Activated naive CD4-positive, alpha-beta T cell treated with anti-CD3 and anti-CD28 coated beads, Interleukin-2, amount 50 U/mL, for 72 hours (primary cell): ENCODE measurements around the gene NKX1-1. TPM values are rescaled to one million over a fixed set of nuclear protein-coding genes. Genes with fewer than 3 reads are reported as not detected.
A peak's percentile ranks its signal among the peaks of the same experiment; 100 is the strongest.
"Not testable (repeated sequence)": the region's sequence is repeated elsewhere in the genome, so short reads cannot be mapped to it uniquely, and the experiment has no call there.

ENCODE experiments used
- ATAC-seq, 2 donors: fragments of 150-1000 bp; cut with Tn5 transposase; 2 replicates each; pipeline ENCODE4 v1.10.0; 2021; ENCODE audit warnings: mild to moderate bottlenecking in 2 of 2, moderate library complexity in 2 of 2
- DNase-seq, 2 donors: peaks; one replicate each; pipeline ENCODE4 v3.0.0; 2021 to 2022; ENCODE audit warnings: low spot score in 2 of 2
- H3K27ac Mint-ChIP-seq, 2 donors: one replicate each; pipeline ENCODE4 v1.8.0; 2022; ENCODE audit warnings: mild to moderate bottlenecking in 2 of 2, mixed read lengths in 2 of 2
- H3K36me3 Mint-ChIP-seq, 2 donors: one replicate each; pipeline ENCODE4 v1.8.0; 2022; ENCODE audit warnings: mixed read lengths in 2 of 2
- H3K9me3 Mint-ChIP-seq, 2 donors: one replicate each; pipeline ENCODE4 v1.8.0; 2022; ENCODE audit warnings: mixed read lengths in 2 of 2
- total RNA-seq, 2 donors: library from RNA; stranded (reverse); gene quantifications; one replicate each; pipeline ENCODE4 v1.2.3, GENCODE V29; 2022

NKX1-1 gene
- total RNA-seq, 2 donors from 2014 or later: not detected

GRCh38 chr4:1373892-1374705 is 32.1 kb downstream of the NKX1-1 start:
- H3K27ac Mint-ChIP-seq: peak overlapping the region in 1 of 2 donors; percentile 27
- DNase-seq (no peak), ATAC-seq (no peak)

DNA sequence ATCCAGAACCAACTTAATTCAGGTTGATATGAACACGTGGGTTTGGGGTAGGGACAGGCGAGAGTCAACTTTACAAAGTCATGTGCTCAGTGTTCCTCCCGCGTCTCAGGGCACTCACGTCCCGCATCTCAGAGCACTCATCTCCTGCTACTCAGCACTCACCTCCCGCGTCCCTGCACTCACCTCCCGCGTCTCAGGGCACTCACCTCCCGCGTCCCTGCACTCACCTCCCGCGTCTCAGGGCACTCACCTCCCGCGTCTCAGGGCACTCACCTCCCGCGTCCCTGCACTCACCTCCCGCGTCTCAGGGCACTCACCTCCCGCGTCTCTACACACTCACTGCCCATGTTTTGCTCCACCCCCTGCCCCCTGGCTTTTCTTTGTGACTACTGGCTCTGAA is 33.7 kb downstream of the NKX1-1 start:
- ATAC-seq, DNase-seq, H3K9me3 Mint-ChIP-seq, H3K27ac Mint-ChIP-seq, H3K36me3 Mint-ChIP-seq: not testable (repeated sequence)

More at GRCh38 chr4:1373892-1374705, 32.1 kb downstream of the NKX1-1 start:
- Mint-ChIP-seq H3K36me3 (peaks cover 0 to 9% of the 10 kb centered on the region in 2 donors), H3K9me3 (no peaks in the 10 kb centered on the region)

DNA sequence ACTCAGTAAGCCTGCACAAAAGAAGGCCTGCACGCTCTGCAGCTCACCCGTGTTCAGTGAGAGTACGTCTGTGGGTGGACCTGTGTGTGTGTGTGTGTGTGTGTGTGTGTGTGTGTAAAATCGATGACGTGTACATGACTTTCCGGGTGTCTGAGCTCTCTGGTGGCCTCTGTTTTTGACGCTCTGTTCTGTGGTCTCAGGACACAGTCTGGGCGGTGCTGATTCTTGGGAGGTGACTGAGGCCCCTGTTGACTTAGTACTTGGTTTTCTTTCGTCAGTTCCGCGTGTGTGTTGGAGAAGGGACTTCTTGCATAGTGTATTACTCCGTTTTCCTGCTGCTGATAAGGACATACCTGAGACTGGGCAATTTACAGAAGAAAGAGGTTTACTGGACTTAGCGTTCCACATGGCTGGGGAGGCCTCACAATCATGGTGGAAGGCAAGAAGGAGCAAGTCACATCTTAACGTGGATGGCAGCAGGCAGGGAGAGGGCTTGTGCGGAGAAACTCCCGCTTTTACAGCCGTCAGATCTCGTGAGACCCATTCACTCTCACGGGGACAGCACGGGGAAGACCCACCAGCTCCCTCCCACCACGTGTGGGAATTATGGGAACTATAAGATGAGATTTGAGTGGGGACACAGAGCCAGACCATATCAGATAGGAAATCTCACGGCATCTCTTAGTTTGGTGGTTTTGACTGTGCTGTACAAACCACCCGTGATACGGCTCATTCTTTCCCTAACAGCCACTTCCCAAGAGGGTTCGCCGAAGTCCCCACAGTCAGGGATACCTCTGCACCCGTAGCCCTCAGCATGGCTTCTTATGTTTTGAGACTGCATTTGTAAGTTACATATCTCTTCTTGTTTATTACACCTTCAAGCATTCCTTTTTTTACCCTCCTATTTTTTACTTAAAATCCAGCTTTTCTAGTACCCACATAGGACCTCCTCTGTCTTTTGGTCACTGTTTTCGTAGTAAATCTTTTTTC is 34.8 kb downstream of the NKX1-1 start:
- Mint-ChIP-seq H3K36me3 (peaks cover 0 to 9% of the 10 kb centered on the region in 2 donors), H3K27ac (no peak overlapping the region), H3K9me3 (no peaks in the 10 kb centered on the region)
- DNase-seq (no peak), ATAC-seq (no peak)

GRCh38 chr4:1370321-1371124 is 35.7 kb downstream of the NKX1-1 start:
- DNase-seq: peak in 1 of 2 donors; percentile 40
- Mint-ChIP-seq H3K36me3 (peaks cover 0 to 9% of the 10 kb centered on the region in 2 donors), H3K9me3 (no peaks in the 10 kb centered on the region), H3K27ac (no peak overlapping the region)
- no peak for ATAC-seq

DNA sequence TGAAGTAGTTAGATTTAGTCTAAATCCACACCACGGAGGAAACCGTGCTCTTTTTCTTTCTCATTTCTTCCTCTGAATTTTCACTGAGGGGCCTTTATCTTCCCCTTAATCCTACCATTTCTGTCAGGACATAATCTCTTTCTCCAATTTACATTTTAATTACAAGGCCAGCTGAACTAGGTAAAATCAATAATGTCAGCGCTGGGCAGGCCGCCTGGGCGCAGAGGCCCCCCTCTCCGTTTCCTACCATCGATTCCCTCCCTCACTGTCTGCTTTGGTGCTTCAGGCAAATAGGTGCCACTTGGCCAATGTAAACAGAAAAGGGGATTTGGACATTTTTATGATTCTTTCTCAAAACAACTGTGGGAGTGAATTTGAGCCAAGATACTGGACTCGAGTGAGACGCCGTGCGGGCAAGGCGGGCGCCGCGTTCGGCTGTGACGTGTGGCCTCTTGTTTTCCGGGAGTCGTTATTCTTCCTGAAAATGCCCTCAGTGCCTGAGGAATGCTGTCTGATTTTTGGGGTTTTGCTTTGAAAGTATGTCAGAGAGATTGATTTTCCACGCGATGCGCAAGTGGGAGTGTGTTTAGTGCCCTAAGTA is 36.7 kb downstream of the NKX1-1 start:
- Mint-ChIP-seq H3K36me3 (peaks cover 0 to 9% of the 10 kb centered on the region in 2 donors), H3K27ac (peak overlapping the region in 1 of 2 donors; percentile 22), H3K9me3 (no peaks in the 10 kb centered on the region)
- ATAC-seq (no peak), DNase-seq (no peak)

- DNase-seq: peak in 1 of 2 donors; percentile 52
- no peak for ATAC-seq
- Mint-ChIP-seq H3K9me3 (no peaks in the 10 kb centered on the region), H3K27ac (no peak overlapping the region), H3K36me3 (peaks cover 0 to 9% of the 10 kb centered on the region in 2 donors)
These were observed 37.2 kb downstream of the NKX1-1 start for GRCh38 chr4:1369091-1369450.

DNA sequence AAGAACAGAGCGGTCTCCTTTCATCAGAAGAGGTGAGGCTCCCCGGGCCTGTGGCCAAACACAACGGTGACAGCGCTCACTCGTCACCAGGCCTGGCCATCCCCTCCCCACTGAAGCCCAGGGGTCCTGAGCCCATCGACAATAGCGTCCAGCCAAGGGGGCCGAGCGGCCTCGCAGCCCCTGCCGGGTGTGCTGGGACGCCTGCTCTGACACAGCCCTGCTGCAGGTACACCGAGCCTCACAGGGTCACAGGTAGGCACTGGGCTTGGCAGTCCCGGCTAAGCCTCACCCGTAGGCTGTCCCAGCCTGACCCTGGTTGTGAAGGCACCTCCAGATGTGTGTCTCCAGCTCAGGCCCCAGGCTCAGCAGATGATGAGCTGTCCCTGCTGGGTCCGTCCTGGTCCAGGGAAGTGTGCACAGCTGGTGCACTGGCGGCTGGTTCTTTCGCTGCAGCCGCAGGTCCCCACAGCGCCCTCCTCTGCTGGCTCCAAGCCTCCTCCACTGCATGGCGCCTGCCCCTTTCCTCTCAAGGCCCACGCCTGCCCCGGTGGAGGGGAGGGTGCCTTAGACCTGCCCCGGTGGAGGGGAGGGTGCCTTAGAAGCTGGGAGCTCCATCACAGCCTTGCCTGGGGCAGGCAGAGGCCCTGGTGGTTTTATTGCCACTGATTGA is 37.7 kb downstream of the NKX1-1 start:
- no peak overlapping the region for H3K27ac Mint-ChIP-seq
- H3K36me3 Mint-ChIP-seq: peaks cover 0 to 9% of the 10 kb centered on the region in 2 donors
- DNase-seq (peak in 1 of 2 donors; percentile 26), ATAC-seq (no peak)
- no peaks in the 10 kb centered on the region for H3K9me3 Mint-ChIP-seq

- ATAC-seq (no peak), DNase-seq (no peak)
- Mint-ChIP-seq H3K9me3 (no peaks in the 10 kb centered on the region), H3K27ac (no peak overlapping the region), H3K36me3 (peaks cover 0 to 7% of the 10 kb centered on the region in 2 donors)
These were observed 38.3 kb downstream of the NKX1-1 start for GRCh38 chr4:1367936-1368289.

GRCh38 chr4:1367230-1367935 is 38.9 kb downstream of the NKX1-1 start:
- H3K27ac Mint-ChIP-seq: no peak overlapping the region
- no peak for ATAC-seq

DNA sequence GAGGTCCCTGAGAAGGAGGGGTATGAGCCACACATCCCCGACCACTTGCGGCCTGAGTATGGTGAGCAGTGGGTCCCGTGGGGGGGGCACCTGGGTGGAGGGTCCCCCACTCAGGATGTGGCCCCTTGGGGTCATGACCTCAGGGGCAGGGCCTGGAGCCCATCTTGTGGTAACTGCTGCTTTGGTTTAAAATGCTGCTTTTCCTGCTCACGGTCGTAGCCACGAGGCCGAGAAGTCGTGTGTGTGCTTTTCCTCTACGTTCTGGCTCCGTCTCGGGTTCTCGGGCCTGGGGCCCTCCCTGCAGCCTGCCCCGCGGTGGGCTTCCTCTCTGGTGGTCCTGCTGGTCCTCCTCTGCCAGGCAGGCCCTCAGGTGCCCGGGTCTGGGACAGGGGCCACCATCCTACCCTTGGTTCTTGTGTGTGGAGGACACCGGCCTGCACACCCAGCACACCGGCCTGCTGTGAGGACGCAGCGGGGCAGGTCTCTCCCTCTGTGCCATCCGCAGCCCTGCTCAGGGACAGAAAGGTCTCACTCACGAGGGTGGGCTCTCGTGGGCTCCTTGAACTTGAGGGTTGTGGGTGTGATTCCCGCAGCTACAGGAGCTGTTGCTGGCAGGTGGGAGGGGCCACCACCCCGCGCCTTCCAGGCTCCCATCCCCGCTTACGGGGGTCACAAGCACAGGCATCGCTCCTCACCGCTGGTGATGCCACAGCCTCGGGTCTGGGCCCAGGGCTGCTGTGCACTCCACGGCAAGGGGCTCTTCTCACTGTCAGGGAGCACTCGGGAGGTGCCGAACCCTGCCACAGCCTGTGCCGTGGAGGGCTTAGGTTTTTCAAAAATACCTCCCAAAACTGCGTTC is 39.6 kb downstream of the NKX1-1 start:
- DNase-seq (no peak), ATAC-seq (no peak)
- H3K27ac Mint-ChIP-seq: no peak overlapping the region
- no peaks in the 10 kb centered on the region for H3K9me3 Mint-ChIP-seq
- no peaks in the 10 kb centered on the region for H3K36me3 Mint-ChIP-seq

More at GRCh38 chr4:1367230-1367935, 38.9 kb downstream of the NKX1-1 start:
- peaks cover 0 to 2% of the 10 kb centered on the region in 2 donors for H3K36me3 Mint-ChIP-seq
- no peak for DNase-seq
- no peaks in the 10 kb centered on the region for H3K9me3 Mint-ChIP-seq

DNA sequence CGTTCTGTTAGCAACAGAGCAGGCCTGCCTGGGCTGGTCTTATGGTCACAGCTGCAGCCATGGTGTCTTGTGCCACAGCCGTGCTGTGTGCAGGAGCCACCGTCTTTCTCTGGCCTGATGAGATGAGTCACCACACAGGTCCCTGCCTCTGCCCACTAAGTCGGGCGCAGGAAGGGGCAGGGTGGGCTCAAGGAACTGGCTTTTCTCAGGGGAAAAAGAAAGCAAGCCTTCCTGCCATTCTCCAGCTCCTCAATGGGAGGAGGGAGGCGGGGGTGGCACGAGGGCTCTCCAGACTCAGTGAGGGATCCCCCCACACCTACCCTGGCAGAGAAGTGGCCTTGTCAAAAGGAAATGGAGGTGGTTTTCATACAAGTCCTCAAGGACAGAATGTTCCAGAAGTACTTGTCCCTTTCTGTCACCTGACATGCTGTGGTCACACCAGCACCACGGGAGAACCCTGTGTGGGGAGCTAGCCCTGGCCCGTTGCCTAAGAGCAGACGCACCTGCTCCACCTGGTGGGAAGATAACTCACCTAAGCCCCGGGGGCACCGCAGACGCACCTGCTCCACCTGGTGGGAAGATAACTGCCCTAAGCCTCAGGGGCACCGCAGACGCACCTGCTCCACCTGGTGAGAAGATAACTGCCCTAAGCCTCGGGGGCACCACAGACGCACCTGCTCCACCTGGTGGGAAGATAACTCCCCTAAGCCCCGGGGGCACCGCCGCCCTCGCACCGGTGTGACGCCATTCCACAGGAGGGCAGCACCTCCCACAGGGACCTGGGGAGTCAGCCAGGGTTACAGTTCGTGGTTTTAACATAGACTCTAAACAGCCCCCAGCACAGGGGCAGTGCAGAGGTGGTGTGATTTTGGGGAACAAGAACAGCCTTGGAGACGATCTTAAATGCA is 40.7 kb downstream of the NKX1-1 start:
- ATAC-seq (no peak), DNase-seq (no peak)
- Mint-ChIP-seq H3K9me3 (no peaks in the 10 kb centered on the region), H3K36me3 (no peaks in the 10 kb centered on the region), H3K27ac (no peak overlapping the region)

DNA sequence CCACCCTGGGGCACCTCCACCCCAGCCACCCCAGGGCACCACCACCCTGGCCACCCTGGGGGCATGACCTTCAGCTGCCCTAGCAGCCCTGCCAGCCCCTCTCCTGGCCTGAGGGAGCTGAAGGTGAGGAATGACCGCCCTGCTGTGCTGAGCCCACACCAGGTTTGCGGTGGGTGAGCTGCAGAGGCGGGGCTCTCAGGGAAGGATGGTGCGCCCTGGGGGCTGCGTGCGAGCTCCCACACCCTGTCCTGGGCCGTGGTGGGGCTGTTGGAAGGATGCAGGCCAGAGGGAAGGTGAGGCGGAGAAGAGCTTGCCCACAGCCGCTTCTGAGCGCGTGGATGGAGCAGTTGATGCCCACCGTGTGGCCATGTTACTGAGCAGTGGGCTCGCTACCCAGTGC is 41.5 kb downstream of the NKX1-1 start:
- ATAC-seq (no peak), DNase-seq (no peak)
- no peak overlapping the region for H3K27ac Mint-ChIP-seq
- no peaks in the 10 kb centered on the region for H3K9me3 Mint-ChIP-seq
- no peaks in the 10 kb centered on the region for H3K36me3 Mint-ChIP-seq

DNA sequence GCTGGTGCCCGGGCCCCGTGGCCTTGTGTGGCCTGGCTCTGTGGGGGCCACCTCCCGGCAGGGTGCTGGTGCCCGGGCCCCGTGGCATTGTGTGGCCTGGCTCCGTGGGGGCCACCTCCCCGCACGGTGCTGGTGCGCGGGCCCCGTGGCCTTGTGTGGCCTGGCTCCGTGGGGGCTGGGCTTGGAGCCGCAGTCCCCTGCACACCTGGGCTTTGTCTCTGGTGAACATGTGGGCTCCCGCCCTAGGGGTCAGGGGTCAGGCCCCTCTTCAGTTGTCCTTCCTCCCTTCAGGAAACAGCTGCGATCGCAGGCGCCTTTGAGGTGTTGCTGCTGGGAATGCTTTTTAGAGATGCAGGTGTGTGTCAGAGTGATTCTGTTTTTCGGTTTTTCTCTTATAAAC is 42.0 kb downstream of the NKX1-1 start:
- no peak for DNase-seq
- Mint-ChIP-seq H3K36me3 (no peaks in the 10 kb centered on the region), H3K9me3 (no peaks in the 10 kb centered on the region), H3K27ac (no peak overlapping the region)
- ATAC-seq: no peak

DNA sequence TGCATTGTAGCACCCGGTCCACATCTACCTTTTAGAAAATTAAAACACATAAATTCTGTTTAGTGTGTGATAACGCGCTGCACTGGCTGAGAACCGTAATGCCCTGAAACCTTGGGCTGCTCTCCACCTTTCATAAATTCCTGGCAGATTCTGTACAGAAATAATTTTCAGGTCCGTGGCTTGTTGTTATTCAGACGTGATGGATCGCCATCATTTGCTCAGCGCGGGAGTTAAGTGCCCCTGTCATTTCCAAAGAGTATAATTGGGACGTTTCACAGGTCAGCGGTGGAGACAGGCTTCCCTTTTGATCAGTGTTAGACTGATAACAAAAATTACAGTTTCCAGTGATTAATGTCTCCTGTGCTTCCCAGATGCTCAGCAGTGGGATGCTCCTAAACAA is 42.7 kb downstream of the NKX1-1 start:
- no peak for DNase-seq
- Mint-ChIP-seq H3K36me3 (no peaks in the 10 kb centered on the region), H3K27ac (no peak overlapping the region), H3K9me3 (no peaks in the 10 kb centered on the region)
- ATAC-seq: no peak
